HG03108 (cell line): Measurements from ENCODE around the gene ADD2.

Experiments
- ATAC-seq: cut with Tn5 transposase; IDR thresholded peaks from one replicate; pipeline ENCODE4 v1.9.1; 2021; ENCODE audit warnings: moderate library complexity; ENCODE audit not compliant: unreplicated experiment

ADD2 gene

GRCh38 chr2:70705160-70705850, 62.7 kb downstream of the ADD2 start:
- ATAC-seq, result no peak

- ATAC-seq, result no peak
Measured at GRCh38 chr2:70703900-70704549, 64.0 kb downstream of the ADD2 start.

GRCh38 chr2:70702711-70703395, 65.1 kb downstream of the ADD2 start:
- no peak for ATAC-seq

- ATAC-seq, result no peak
Measured at GRCh38 chr2:70698847-70699246, 69.2 kb downstream of the ADD2 start.

- ATAC-seq, result no peak
Measured at GRCh38 chr2:70697603-70698383, 70.2 kb downstream of the ADD2 start.

- no peak for ATAC-seq
Measured at GRCh38 chr2:70696142-70696541, 71.9 kb downstream of the ADD2 start.

- no peak for ATAC-seq
Measured at GRCh38 chr2:70692256-70692655, 75.7 kb downstream of the ADD2 start.

GRCh38 chr2:70691497-70692140, 76.4 kb downstream of the ADD2 start:
- ATAC-seq, result no peak

- no peak for ATAC-seq
Measured at GRCh38 chr2:70690846-70691245, 77.2 kb downstream of the ADD2 start.

GRCh38 chr2:70688427-70688826, 79.6 kb downstream of the ADD2 start:
- ATAC-seq, result no peak

- ATAC-seq, result no peak
Measured at GRCh38 chr2:70687461-70687795, 80.6 kb downstream of the ADD2 start.

- ATAC-seq, result no peak
Measured at GRCh38 chr2:70686577-70687460, 81.2 kb downstream of the ADD2 start.

- ATAC-seq, result no peak
Measured at GRCh38 chr2:70685771-70686171, 82.2 kb downstream of the ADD2 start.

GRCh38 chr2:70684846-70685622, 83.0 kb downstream of the ADD2 start:
- ATAC-seq, result no peak

- no peak for ATAC-seq
Measured at GRCh38 chr2:70683455-70683854, 84.5 kb downstream of the ADD2 start.

GRCh38 chr2:70680735-70681134, 87.3 kb downstream of the ADD2 start:
- no peak for ATAC-seq

GRCh38 chr2:70679259-70679658, 88.7 kb downstream of the ADD2 start:
- no peak for ATAC-seq

GRCh38 chr2:70678576-70679143, 89.3 kb downstream of the ADD2 start:
- no peak for ATAC-seq
